IMR-90 (cell line): ENCODE data around the gene MYOCD. TPM values are rescaled to one million over a fixed set of nuclear protein-coding genes. Genes with fewer than 3 reads are reported as not detected.

Experiments used
- ATAC-seq: fragments of 200-7000 bp; cut with Tn5 transposase; 2 replicates; pipeline ENCODE4 v1.9.1; 2020; ENCODE audit warnings: low read depth, mild to moderate bottlenecking, moderate library complexity
- BruUV-seq: library from RNA; stranded (reverse); fragments of 400-500 nt; replicated peaks from 2 replicates; lab custom pipeline; 2021; lab: Mats Ljungman, UMichigan
- CTCF ChIA-PET: fragments of 300-600 bp; formaldehyde crosslinking; extraction: SDS; loops from one replicate; lab custom pipeline; 2021; ENCODE audit warnings: antibody characterized with exemption; lab: Yijun Ruan, JAX
- POLR2A ChIA-PET: fragments of 300-600 bp; sonication (Branson Sonifier 250); formaldehyde crosslinking; loops from one replicate; lab custom pipeline; 2022; ENCODE audit warnings: antibody characterized with exemption; ENCODE audit not compliant: unreplicated experiment; lab: Charles Lee
- DNase-seq: peaks from one replicate; pipeline ENCODE4 v3.0.0; 2013
- H2AFZ ChIP-seq: replicated peaks from 2 replicates; pipeline ENCODE3; 2013; ENCODE audit warnings: low read length, mild to moderate bottlenecking; ENCODE audit not compliant: poor library complexity
- H2AK5ac ChIP-seq: 2 replicates; pipeline ENCODE4 v1.6.1; 2013; ENCODE audit warnings: low read depth, low read length, inconsistent platforms
- H2AK9ac ChIP-seq: replicated peaks from 2 replicates; pipeline ENCODE3; 2013; ENCODE audit warnings: mild to moderate bottlenecking, low read depth, low read length, moderate library complexity; ENCODE audit not compliant: poor library complexity
- H2BK120ac ChIP-seq: 2 replicates; pipeline ENCODE4 v1.6.1; 2013; ENCODE audit warnings: low read depth, low read length, inconsistent platforms
- H2BK15ac ChIP-seq: 3 replicates; pipeline ENCODE4 v1.6.1; 2013; ENCODE audit warnings: low read depth, low read length, inconsistent platforms
- H2BK20ac ChIP-seq: 2 replicates; pipeline ENCODE4 v1.6.1; 2013; ENCODE audit warnings: low read depth, mild to moderate bottlenecking, inconsistent platforms, low read length, moderate library complexity
- H2BK5ac ChIP-seq: 2 replicates; pipeline ENCODE4 v1.6.1; 2013; ENCODE audit warnings: mild to moderate bottlenecking, low read depth, low read length, inconsistent platforms; ENCODE audit not compliant: poor library complexity, severe bottlenecking
- H3K14ac ChIP-seq: replicated peaks from 2 replicates; pipeline ENCODE4 v1.6.1; 2013; ENCODE audit warnings: low read depth, low read length, inconsistent platforms
- H3K18ac ChIP-seq: 2 replicates; pipeline ENCODE4 v1.6.1; 2013; ENCODE audit warnings: low read depth, low read length, control low read depth
- H3K23ac ChIP-seq: 2 replicates; pipeline ENCODE4 v1.6.1; 2013; ENCODE audit warnings: low read depth, low read length, inconsistent platforms
- H3K27ac ChIP-seq: 2 replicates; pipeline ENCODE4 v1.5.1; 2013; ENCODE audit warnings: mild to moderate bottlenecking, control low read depth, low read length; ENCODE audit not compliant: insufficient read depth
- H3K27me3 ChIP-seq: 2 replicates; pipeline ENCODE4 v1.6.1; 2013; ENCODE audit warnings: low read length; ENCODE audit not compliant: control insufficient read depth, insufficient read depth
- H3K36me3 ChIP-seq: 2 replicates; pipeline ENCODE4 v1.6.1; 2013; ENCODE audit warnings: low read length, mixed read lengths; ENCODE audit not compliant: control insufficient read depth, insufficient read depth
- H3K4ac ChIP-seq: 2 replicates; pipeline ENCODE4 v1.6.1; 2013; ENCODE audit warnings: low read depth, low read length, inconsistent platforms
- H3K4me1 ChIP-seq: 2 replicates; pipeline ENCODE4 v1.6.1; 2013; ENCODE audit warnings: low read length, mixed read lengths; ENCODE audit not compliant: control insufficient read depth, insufficient read depth
- H3K4me2 ChIP-seq: 2 replicates; pipeline ENCODE4 v1.6.1; 2013; ENCODE audit warnings: low read depth, mild to moderate bottlenecking, control low read depth, low read length, moderate library complexity
- H3K4me3 ChIP-seq: 2 replicates; pipeline ENCODE4 v1.5.1; 2013; ENCODE audit warnings: low read depth, mild to moderate bottlenecking, control low read depth, low read length, moderate library complexity; ENCODE audit not compliant: insufficient read depth
- H3K56ac ChIP-seq: 2 replicates; pipeline ENCODE4 v1.6.1; 2013; ENCODE audit warnings: low read length, inconsistent platforms; ENCODE audit not compliant: insufficient read depth; ENCODE audit errors: extremely low read depth
- H3K79me1 ChIP-seq, 2 experiments: 2 replicates each; pipeline ENCODE4 v1.6.1; 2013; ENCODE audit warnings: low read length in 2 of 2, inconsistent platforms in 1 of 2, low read depth in 1 of 2
- H3K9ac ChIP-seq: 2 replicates; pipeline ENCODE4 v1.6.1; 2013; ENCODE audit warnings: low read depth, low read length, control low read depth
- H3K9me1 ChIP-seq: 2 replicates; pipeline ENCODE4 v1.6.1; 2013; ENCODE audit warnings: low read length, inconsistent platforms; ENCODE audit not compliant: insufficient read depth
- H3K9me3 ChIP-seq: 2 replicates; pipeline ENCODE4 v1.6.1; 2013; ENCODE audit warnings: low read length; ENCODE audit not compliant: control insufficient read depth, insufficient read depth
- H4K20me1 ChIP-seq: 2 replicates; pipeline ENCODE4 v1.6.1; 2013; ENCODE audit warnings: low read length, inconsistent platforms; ENCODE audit not compliant: insufficient read depth
- H4K5ac ChIP-seq: 2 replicates; pipeline ENCODE4 v1.6.1; 2013; ENCODE audit warnings: mild to moderate bottlenecking, low read depth, low read length, control low read depth
- H4K8ac ChIP-seq, 2 experiments: 2 replicates each; pipeline ENCODE4 v1.6.1; 2013; ENCODE audit warnings: low read depth in 2 of 2, low read length in 2 of 2, control low read depth in 1 of 2, inconsistent platforms in 1 of 2
- H4K91ac ChIP-seq: 2 replicates; pipeline ENCODE4 v1.6.1; 2013; ENCODE audit warnings: low read depth, low read length, inconsistent platforms; ENCODE audit not compliant: insufficient read depth
- BHLHE40 ChIP-seq: fragments of 150-350 bp; IDR thresholded peaks from 2 replicates; pipeline ENCODE4 v1.6.1; 2016; ENCODE audit warnings: mild to moderate bottlenecking, low read depth, low read length
- CEBPB ChIP-seq: IDR thresholded peaks from 2 replicates; pipeline ENCODE4 v1.6.1; 2012; ENCODE audit warnings: low read depth, low read length, improper control_type of control experiment
- CHD1 ChIP-seq: IDR thresholded peaks from 2 replicates; pipeline ENCODE4 v1.6.1; 2012; ENCODE audit warnings: low read depth, low read length, improper control_type of control experiment
- CTCF ChIP-seq: conservative IDR thresholded peaks from 2 replicates; pipeline ENCODE4 v1.5.1; 2012; ENCODE audit warnings: mild to moderate bottlenecking, low read depth, low read length, improper control_type of control experiment
- ELK1 ChIP-seq: fragments of 150-350 bp; IDR thresholded peaks from 2 replicates; pipeline ENCODE4 v1.6.1; 2016; ENCODE audit warnings: low read depth, mild to moderate bottlenecking, low read length, moderate library complexity, borderline replicate concordance
- FOS ChIP-seq: fragments of 150-350 bp; IDR thresholded peaks from 2 replicates; pipeline ENCODE4 v1.6.1; 2016; ENCODE audit warnings: low read depth, low read length
- MAFK ChIP-seq: IDR thresholded peaks from 2 replicates; pipeline ENCODE4 v1.6.1; 2012; ENCODE audit warnings: low read depth, low read length, improper control_type of control experiment
- MAZ ChIP-seq: IDR thresholded peaks from 2 replicates; pipeline ENCODE4 v1.6.1; 2012; ENCODE audit warnings: low read depth, mild to moderate bottlenecking, low read length, improper control_type of control experiment, moderate library complexity, borderline replicate concordance
- MXI1 ChIP-seq: IDR thresholded peaks from 2 replicates; pipeline ENCODE4 v1.6.1; 2012; ENCODE audit warnings: low read depth, mild to moderate bottlenecking, low read length, moderate library complexity, borderline replicate concordance
- NFE2L2 ChIP-seq: fragments of 150-350 bp; IDR thresholded peaks from 2 replicates; pipeline ENCODE4 v1.6.1; 2016; ENCODE audit warnings: low read depth, mild to moderate bottlenecking, low read length
- POLR2A ChIP-seq: IDR thresholded peaks from 2 replicates; pipeline ENCODE4 v1.6.1; 2012; ENCODE audit warnings: mild to moderate bottlenecking, low read depth, low read length
- RAD21 ChIP-seq: IDR thresholded peaks from 2 replicates; pipeline ENCODE4 v1.6.1; 2012; ENCODE audit warnings: low read length, improper control_type of control experiment
- RCOR1 ChIP-seq: IDR thresholded peaks from 2 replicates; pipeline ENCODE4 v1.6.1; 2012; ENCODE audit warnings: mild to moderate bottlenecking, low read length, improper control_type of control experiment; ENCODE audit not compliant: insufficient replicate concordance
- RFX5 ChIP-seq: IDR thresholded peaks from 2 replicates; pipeline ENCODE4 v1.8.0; 2012; ENCODE audit warnings: low read depth, mild to moderate bottlenecking, low read length, moderate library complexity
- SMC3 ChIP-seq: fragments of 150-350 bp; IDR thresholded peaks from 2 replicates; pipeline ENCODE4 v1.6.1; 2016; ENCODE audit warnings: low read depth, mild to moderate bottlenecking, antibody characterized with exemption, low read length, moderate library complexity
- WGBS, 2 experiments: methylation state at CpG; one replicate each; pipeline versions ENCODE4 v1.1.5 to v1.1.7; 2013; ENCODE audit warnings: missing lambda C conversion rate in 2 of 2; ENCODE audit not compliant: insufficient read length in 1 of 2; ENCODE audit errors: extremely low coverage in 2 of 2; 5-methylcytosine and 5-hydroxymethylcytosine counted together
- dilution Hi-C: fragments of 300-500 bp; cut with HindIII; formaldehyde crosslinking; loops from one replicate; pipeline ENCODE4 v1.14.3; 2018; ENCODE audit warnings: low sequenced_read_pairs; ENCODE audit not compliant: unreplicated experiment
- in situ Hi-C: fragments of 300-500 bp; cut with MboI; formaldehyde crosslinking; loops from 3 replicates; pipeline ENCODE4 v1.14.3; 2019; ENCODE audit warnings: low sequenced_read_pairs, inconsistent platforms, mixed read lengths
- intact Hi-C: fragments of 100-400 bp; cut with micrococcal nuclease; formaldehyde crosslinking; loops from 2 replicates; pipeline ENCODE4 v1.10.0; 2022
- polyA plus RNA-seq, 3 experiments: library from polyadenylated mRNA; depleted of rRNA; stranded (reverse); fragments of >200 nt; gene quantifications; 2 replicates each; pipeline ENCODE4 v1.2.3, GENCODE V29; 2012; ENCODE audit warnings: low replicate concordance in 1 of 3
- total RNA-seq: library from RNA; depleted of rRNA; stranded (reverse); fragments of >200 nt; gene quantifications from 2 replicates; pipeline ENCODE4 v1.2.3, GENCODE V29; 2012
- TF ChIP-seq, protein P1 (sequence below): fragments of 150-350 bp; IDR thresholded peaks from 2 replicates; pipeline ENCODE4 v1.6.1; 2017; ENCODE audit warnings: mild to moderate bottlenecking, antibody characterized with exemption, low read length, low read depth

Gene MYOCD
- total and polyA plus RNA-seq, 2 of the 4 experiments (the other 2 are of a cell fraction), result 10.6 to 20.1 TPM

GRCh38 chr17:12686486-12686885 lies 20.8 kb downstream of the MYOCD start:
- Histone ChIP-seq H3K4me1 (peaks cover 2% of the 10 kb centered on the region), H3K4ac (no peak overlapping the region), H4K8ac (no peak overlapping the region), H3K9me3 (no peaks in the 10 kb centered on the region), H2BK5ac (no peak overlapping the region), H2BK15ac (no peak overlapping the region), H2BK20ac (no peak overlapping the region), H4K5ac (no peak overlapping the region), H4K91ac (no peak overlapping the region), H2AFZ (no peak overlapping the region), H3K9me1 (peaks cover 5% of the 10 kb centered on the region; the same call in 1 of the 2 replicates), H3K9ac (no peak overlapping the region), H3K4me2 (no peak overlapping the region), H3K27ac (no peak overlapping the region), H3K18ac (no peak overlapping the region), H2AK5ac (no peak overlapping the region), H3K36me3 (no peaks in the 10 kb centered on the region; the same call in 1 of the 2 replicates), H3K56ac (no peak overlapping the region), H3K27me3 (no peaks in the 10 kb centered on the region), H3K14ac (no peak overlapping the region), H4K20me1 (peaks cover 6% of the 10 kb centered on the region; the same call in 1 of the 2 replicates), H3K23ac (no peak overlapping the region), H3K79me1 (peaks cover 42 to 43% of the 10 kb centered on the region in 2 experiments), H2AK9ac (no peak overlapping the region), H3K4me3 (no peak overlapping the region), H2BK120ac (no peak overlapping the region)
- in situ Hi-C loops, result no loop called here
- no TSS peak for BruUV-seq
- dilution Hi-C loops, result no loop called here
- WGBS, 2 experiments, result no CpG with 5 or more reads among the region's 1 CpG
- ChIA-PET CTCF (no interaction called here), POLR2A (no interaction called here)
- DNase-seq (no peak), ATAC-seq (no peak)
- intact Hi-C loops, result no loop called here
- TF ChIP-seq MXI1, result no peak
- no peak for TF ChIP-seq FOS
- TF ChIP-seq ELK1, result no peak
- no peak for TF ChIP-seq RCOR1
- no peak for TF ChIP-seq RAD21
- TF ChIP-seq BHLHE40, result no peak
- no peak for TF ChIP-seq RFX5
- no peak for TF ChIP-seq SMC3
- no peak for TF ChIP-seq MAFK
- TF ChIP-seq CHD1, result no peak
- TF ChIP-seq POLR2A, result no peak
- no peak for TF ChIP-seq NFE2L2
- TF ChIP-seq CTCF, result no peak
- TF ChIP-seq, protein P1, sequence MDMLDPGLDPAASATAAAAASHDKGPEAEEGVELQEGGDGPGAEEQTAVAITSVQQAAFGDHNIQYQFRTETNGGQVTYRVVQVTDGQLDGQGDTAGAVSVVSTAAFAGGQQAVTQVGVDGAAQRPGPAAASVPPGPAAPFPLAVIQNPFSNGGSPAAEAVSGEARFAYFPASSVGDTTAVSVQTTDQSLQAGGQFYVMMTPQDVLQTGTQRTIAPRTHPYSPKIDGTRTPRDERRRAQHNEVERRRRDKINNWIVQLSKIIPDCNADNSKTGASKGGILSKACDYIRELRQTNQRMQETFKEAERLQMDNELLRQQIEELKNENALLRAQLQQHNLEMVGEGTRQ, result no peak
- no peak for TF ChIP-seq CEBPB
- no peak for TF ChIP-seq MAZ
